ENCODE measurements around the gene ELMO1.

DNA sequence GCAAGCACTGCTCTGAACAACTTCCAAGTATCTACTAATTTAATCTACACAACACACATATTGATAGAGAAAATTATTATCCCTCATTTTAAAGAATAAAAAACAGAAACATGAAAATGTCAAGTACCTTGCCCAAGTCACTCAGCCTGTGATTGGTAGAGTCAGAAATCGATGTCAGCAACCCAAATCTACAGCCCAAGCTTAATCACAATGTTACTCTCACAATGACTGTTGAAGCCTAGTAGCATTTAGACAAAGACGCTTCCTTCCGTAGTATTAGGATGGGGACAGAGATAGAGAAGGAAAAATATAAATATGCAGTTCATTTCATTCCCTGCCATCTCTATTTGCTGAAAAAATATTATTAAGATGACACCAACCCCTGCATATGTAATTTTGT, 242.5 kb downstream of the ELMO1 start:
- TF ChIP-seq SP1 (IDR thresholded peaks at IDR 0.05): no peak
- no peak for TF ChIP-seq CTBP1 (IDR thresholded peaks at IDR 0.05; ENCODE audit: borderline replicate concordance)
- TF ChIP-seq SUZ12 (IDR thresholded peaks at IDR 0.05): no peak
